Ectodermal cell (in vitro differentiated cells): ENCODE measurements around the gene PLB1.

Source experiments
- H3K27ac ChIP-seq: 2 replicates; pipeline ENCODE4 v1.7.0; 2013; ENCODE audit warnings: mild to moderate bottlenecking, low read depth, low read length; ENCODE audit not compliant: insufficient read depth, poor library complexity, severe bottlenecking
- H3K27me3 ChIP-seq: 2 replicates; pipeline ENCODE4 v1.7.0; 2013; ENCODE audit warnings: mild to moderate bottlenecking, low read length; ENCODE audit not compliant: insufficient read depth, control insufficient read depth, poor library complexity, severe bottlenecking
- H3K36me3 ChIP-seq: one replicate; pipeline ENCODE4 v1.7.0; 2013; ENCODE audit warnings: low read length; ENCODE audit not compliant: control insufficient read depth, insufficient read depth
- H3K4me1 ChIP-seq: one replicate; pipeline ENCODE4 v1.7.0; 2013; ENCODE audit warnings: low read length; ENCODE audit not compliant: control insufficient read depth, insufficient read depth
- H3K4me3 ChIP-seq: 2 replicates; pipeline ENCODE4 v1.7.0; 2013; ENCODE audit warnings: low read depth, low read length, control low read depth; ENCODE audit not compliant: insufficient read depth
- H3K9me3 ChIP-seq: 2 replicates; pipeline ENCODE4 v1.7.0; 2013; ENCODE audit warnings: mild to moderate bottlenecking, low read length, moderate library complexity; ENCODE audit not compliant: control insufficient read depth
- WGBS, 2 experiments: methylation state at CpG; one replicate each; pipeline ENCODE4 v1.1.7; 2013; ENCODE audit warnings: missing lambda C conversion rate in 2 of 2; 5-methylcytosine and 5-hydroxymethylcytosine counted together

The PLB1 gene

GRCh38 chr2:28528206-28528605 is 32.3 kb downstream of the PLB1 start:
- Histone ChIP-seq H3K27ac (no peak overlapping the region), H3K9me3 (no peaks in the 10 kb centered on the region), H3K4me3 (no peak overlapping the region), H3K27me3 (peaks cover 4% of the 10 kb centered on the region), H3K36me3 (no peaks in the 10 kb centered on the region), H3K4me1 (peaks cover 8% of the 10 kb centered on the region)
- 67 to 73% methylated on average over 4 of the region's 4 CpGs for WGBS, 2 experiments

DNA sequence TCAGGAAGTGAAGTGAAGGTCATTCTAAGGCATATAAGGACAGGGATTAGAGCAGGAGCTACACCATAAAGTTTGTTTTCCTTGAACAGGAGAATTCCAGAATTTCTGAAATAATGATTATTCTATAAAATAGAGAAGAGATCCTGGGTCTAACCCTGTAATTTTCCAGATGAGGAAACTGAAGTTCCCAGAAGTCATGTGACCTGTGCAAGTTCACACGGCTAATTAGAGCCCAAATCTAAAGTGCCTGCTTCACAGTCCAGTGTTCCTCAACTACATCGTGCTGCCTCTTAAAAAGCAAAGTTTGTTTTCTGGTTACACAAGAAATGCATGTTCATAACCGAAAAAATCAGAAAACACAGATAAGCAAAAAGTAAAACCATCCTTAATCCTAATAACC is 34.9 kb downstream of the PLB1 start:
- Histone ChIP-seq H3K27me3 (no peaks in the 10 kb centered on the region), H3K9me3 (no peaks in the 10 kb centered on the region), H3K4me1 (no peaks in the 10 kb centered on the region), H3K27ac (no peak overlapping the region), H3K36me3 (no peaks in the 10 kb centered on the region), H3K4me3 (no peak overlapping the region)
- 87 to 90% methylated on average over 3 of the region's 3 CpGs for WGBS, 2 experiments

DNA sequence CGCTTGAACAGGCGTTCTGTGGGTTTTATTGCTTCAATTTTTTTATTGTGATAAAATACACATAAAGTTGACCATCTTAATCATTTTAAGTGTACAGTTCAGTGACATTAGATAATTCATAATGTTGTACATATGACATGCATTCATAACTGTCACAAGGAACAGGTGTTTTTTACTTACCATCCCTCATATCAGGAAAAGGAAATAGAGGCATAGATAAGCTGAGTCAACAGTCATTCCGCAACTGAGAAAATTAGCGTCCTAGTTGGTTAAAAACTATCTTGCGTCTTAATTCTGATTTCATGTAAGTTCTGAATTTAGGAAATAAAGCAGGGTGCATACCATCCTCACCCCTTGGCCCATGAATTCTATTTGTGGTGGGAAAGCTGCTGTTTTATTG is 36.5 kb downstream of the PLB1 start:
- Histone ChIP-seq H3K4me3 (no peak overlapping the region), H3K9me3 (no peaks in the 10 kb centered on the region), H3K27me3 (no peaks in the 10 kb centered on the region), H3K36me3 (no peaks in the 10 kb centered on the region), H3K27ac (no peak overlapping the region), H3K4me1 (no peaks in the 10 kb centered on the region)
- WGBS, 2 experiments: 97% methylated on average over 5 of the region's 5 CpGs

- WGBS, 2 experiments: 88 to 89% methylated on average over 6 of the region's 6 CpGs
- H3K4me3 ChIP-seq: no peak overlapping the region
- no peaks in the 10 kb centered on the region for H3K36me3 ChIP-seq
- H3K27ac ChIP-seq: no peak overlapping the region
- H3K9me3 ChIP-seq: no peaks in the 10 kb centered on the region
- H3K4me1 ChIP-seq: no peaks in the 10 kb centered on the region
- no peaks in the 10 kb centered on the region for H3K27me3 ChIP-seq
These were observed 37.3 kb downstream of the PLB1 start for GRCh38 chr2:28533044-28533680.

DNA sequence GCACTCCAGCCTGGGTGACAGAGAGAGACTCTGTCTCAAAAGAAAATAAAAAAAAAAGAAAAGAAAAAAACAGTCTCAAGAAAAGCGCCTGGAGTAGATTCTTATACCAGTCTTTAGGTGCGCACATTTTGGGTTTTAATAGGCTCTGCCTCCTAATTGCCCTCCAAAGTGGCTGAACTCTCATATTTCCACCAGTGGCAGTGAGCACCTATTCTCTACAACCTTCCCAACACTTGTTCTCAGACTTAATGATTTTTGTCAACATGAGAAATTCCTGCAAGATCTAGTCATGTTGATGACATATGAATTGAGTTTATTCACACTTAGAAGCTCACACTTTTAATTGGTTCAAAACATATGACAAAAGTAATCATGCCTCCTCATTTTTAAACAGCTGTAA is 39.0 kb downstream of the PLB1 start:
- Histone ChIP-seq H3K27me3 (no peaks in the 10 kb centered on the region), H3K27ac (no peak overlapping the region), H3K4me1 (no peaks in the 10 kb centered on the region), H3K4me3 (no peak overlapping the region), H3K9me3 (no peaks in the 10 kb centered on the region), H3K36me3 (no peaks in the 10 kb centered on the region)
- WGBS, 2 experiments: 95 to 99% methylated on average over 2 of the region's 2 CpGs

DNA sequence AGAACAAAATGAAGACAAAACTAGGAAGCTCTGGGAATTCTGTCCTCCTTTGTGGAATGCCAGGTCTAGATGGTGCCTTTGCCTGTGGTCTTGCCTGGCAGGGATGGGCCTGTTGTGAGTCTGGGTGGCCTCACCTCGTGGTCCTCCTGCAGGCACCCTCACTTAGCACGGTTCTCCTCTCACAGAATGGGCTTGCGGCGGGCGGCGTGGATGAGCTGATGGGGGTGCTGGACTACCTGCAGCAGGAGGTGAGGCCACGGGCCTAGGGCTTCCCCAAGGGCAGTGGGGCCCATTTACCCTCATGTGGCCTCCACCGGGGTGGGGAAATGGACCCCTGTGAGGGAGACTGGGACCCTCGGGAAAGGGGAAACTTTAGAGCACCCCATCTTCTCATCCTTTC is 42.3 kb downstream of the PLB1 start:
- WGBS, 2 experiments: 92 to 95% methylated on average over 9 of the region's 9 CpGs
- no peak overlapping the region for H3K27ac ChIP-seq
- H3K4me3 ChIP-seq: no peak overlapping the region
- no peaks in the 10 kb centered on the region for H3K36me3 ChIP-seq
- H3K4me1 ChIP-seq: peaks cover 1% of the 10 kb centered on the region
- no peaks in the 10 kb centered on the region for H3K27me3 ChIP-seq
- no peaks in the 10 kb centered on the region for H3K9me3 ChIP-seq

DNA sequence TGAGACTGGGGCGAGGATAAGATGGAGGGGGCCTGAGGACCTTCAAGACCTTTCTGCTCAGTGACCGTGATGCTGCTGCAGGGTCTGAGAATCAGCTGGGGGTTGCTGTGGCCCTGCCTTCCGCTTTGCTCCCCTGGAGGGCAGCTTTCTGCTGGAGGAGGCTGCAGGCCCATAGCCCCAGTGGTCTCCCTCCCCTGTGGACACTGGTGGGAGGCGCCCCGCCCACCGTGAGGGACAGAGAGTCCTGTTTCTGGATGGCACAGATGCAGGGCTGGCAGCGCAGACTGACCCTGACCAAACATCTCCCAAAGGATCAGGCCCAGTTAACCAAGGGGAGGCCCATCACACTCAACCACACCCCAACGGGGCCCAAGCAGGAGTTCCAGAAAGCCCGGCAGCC is 42.8 kb downstream of the PLB1 start:
- 94 to 96% methylated on average over 9 of the region's 9 CpGs for WGBS, 2 experiments
- no peak overlapping the region for H3K27ac ChIP-seq
- H3K4me3 ChIP-seq: no peak overlapping the region

DNA sequence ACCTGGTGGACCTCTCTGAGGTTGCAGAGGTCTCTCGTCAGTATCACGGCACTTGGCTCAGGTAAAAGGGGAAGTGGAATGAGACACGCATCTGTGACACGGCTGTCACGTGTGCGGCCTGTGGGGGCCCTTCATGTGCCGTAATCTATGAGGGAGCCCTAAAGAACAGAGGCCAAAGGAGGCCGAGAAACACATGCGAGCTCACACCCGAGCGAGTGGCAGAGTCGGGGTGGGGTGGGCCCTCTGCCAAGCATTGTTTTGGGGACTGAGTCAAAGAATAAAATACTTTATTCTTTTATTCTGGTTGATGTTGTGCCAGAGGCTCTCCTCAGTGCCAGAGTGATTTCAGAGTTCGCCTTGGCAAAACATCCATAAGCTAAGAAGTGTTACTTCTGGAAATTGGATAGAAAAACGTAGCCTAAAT is 43.3 kb downstream of the PLB1 start:
- Histone ChIP-seq H3K9me3 (no peaks in the 10 kb centered on the region), H3K27me3 (no peaks in the 10 kb centered on the region), H3K4me3 (no peak overlapping the region), H3K4me1 (peaks cover 11% of the 10 kb centered on the region), H3K27ac (no peak overlapping the region), H3K36me3 (no peaks in the 10 kb centered on the region)
- WGBS, 2 experiments: 95 to 96% methylated on average over 13 to 14 of the region's 14 CpGs

More for the DNA sequence above, 42.8 kb downstream of the PLB1 start:
- Histone ChIP-seq H3K9me3 (no peaks in the 10 kb centered on the region), H3K27me3 (no peaks in the 10 kb centered on the region), H3K36me3 (no peaks in the 10 kb centered on the region), H3K4me1 (peaks cover 7% of the 10 kb centered on the region)

DNA sequence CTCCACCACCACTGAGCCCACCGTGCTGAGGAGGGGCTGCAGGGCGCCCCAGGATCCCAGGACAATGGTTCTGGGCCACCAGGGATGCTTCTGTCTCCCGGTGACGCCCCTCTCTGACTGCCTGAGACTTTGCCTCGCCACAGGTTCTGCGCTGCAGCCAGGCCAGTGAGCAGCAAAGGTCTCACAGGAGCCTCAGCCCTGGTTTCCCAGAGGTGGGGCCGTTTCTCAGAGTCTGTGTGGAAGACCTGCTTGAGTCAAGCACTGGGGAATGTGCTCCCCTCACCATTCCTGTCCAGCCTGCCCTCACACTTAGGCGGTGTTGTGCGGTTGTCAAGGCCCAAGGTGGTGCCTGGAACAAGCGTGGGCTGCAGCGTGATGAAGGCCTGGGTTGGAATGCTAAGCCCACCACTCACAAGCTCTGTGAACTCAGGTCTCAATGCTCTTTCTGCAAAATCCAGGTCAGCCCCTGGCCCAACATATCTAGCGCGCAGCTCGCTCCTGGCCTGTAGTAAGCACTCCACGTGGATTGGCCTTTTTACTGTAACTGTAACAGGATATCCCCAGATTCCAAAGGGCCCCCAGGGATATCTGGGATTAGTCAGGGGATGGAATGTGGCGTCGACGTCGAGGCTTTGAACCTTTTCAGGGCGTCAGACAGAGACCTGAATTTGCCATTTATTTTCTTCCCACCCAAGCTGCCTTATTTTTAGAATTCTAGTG is 47.6 kb downstream of the PLB1 start:
- Histone ChIP-seq H3K4me1 (peaks cover 26% of the 10 kb centered on the region), H3K27ac (no peak overlapping the region), H3K9me3 (no peaks in the 10 kb centered on the region), H3K27me3 (no peaks in the 10 kb centered on the region), H3K4me3 (no peak overlapping the region), H3K36me3 (no peaks in the 10 kb centered on the region)
- 88 to 92% methylated on average over 20 of the region's 20 CpGs for WGBS, 2 experiments

GRCh38 chr2:28544036-28544346 is 48.1 kb downstream of the PLB1 start:
- Histone ChIP-seq H3K4me3 (no peak overlapping the region), H3K9me3 (no peaks in the 10 kb centered on the region), H3K27me3 (no peaks in the 10 kb centered on the region), H3K27ac (peak overlapping the region; percentile 65), H3K4me1 (peaks cover 26% of the 10 kb centered on the region), H3K36me3 (no peaks in the 10 kb centered on the region)
- 82 to 83% methylated on average over 5 of the region's 5 CpGs for WGBS, 2 experiments
